Gastroesophageal sphincter (tissue), 3 donors: ENCODE results near the gene HMGN1.

Source experiments
- EP300 ChIP-seq: sonication (generic); formaldehyde crosslinking; IDR thresholded peaks from one replicate; pipeline ENCODE4 v1.6.1; 2017; ENCODE audit warnings: antibody characterized with exemption, mild to moderate bottlenecking
- POLR2A ChIP-seq, 2 donors: fragments of 450-650 bp; IDR thresholded peaks; one replicate each; pipeline ENCODE4 v1.6.1; 2017; ENCODE audit warnings: antibody characterized with exemption in 2 of 2, mild to moderate bottlenecking in 2 of 2, moderate library complexity in 1 of 2
- POLR2AphosphoS5 ChIP-seq: sonication (generic); formaldehyde crosslinking; IDR thresholded peaks from one replicate; pipeline ENCODE4 v1.6.1; 2017; ENCODE audit warnings: antibody characterized with exemption
- TF ChIP-seq, protein P1 (sequence below), 4 experiments: fragments of 200-600 bp in 2 of 4; fragments of 450-650 bp in 2 of 4; sonication (generic) in 1 of 4; IDR thresholded peaks; one replicate each; pipeline ENCODE4 v1.5.1; 2017 to 2019; ENCODE audit warnings: antibody characterized with exemption in 4 of 4, mild to moderate bottlenecking in 2 of 4, moderate library complexity in 2 of 4

DNA sequence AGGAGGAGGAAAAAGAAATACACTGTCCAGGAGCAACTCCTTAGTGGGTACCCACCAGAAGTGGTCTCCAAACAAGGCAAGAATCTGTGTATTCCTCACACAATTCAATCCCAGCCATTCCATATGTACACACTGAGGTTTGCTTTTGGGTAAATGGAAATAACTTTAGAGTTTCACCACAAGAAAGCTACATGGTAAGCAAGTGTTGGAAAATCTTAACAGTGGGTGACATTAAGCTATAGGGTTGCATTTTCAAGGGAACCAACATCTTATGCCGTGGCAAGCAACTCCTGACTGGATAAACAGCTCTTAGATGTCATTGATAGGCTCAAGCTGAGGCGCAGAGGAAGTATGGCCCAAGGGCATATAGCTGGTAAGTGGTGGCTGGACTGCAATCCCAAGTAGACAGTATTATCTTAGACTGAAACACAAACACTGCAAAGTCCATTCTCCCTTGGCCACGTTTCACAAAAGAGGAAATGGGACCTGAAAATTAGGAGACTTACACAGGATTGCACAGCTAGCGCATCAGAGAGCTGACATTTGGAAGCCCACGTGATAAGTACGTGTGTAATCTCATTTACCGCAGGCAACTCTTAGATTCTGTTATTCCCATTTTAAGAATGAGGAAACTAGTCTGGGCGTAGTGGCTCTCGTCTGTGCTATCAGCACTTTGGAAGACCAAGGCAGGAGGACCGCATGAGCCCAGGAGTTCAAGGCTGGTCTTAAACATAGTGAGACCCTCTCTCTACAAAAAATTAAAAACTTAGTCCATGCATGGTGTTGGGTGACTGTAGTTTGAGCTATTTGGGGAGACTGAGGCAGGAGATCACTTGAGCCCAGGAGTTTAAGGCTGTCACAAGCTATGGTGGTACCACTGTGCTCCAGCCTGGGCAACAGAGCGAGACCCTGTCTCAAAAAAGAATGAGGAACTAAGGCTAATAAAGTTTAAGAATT is 31.5 kb downstream of the HMGN1 start:
- TF ChIP-seq, protein P1, sequence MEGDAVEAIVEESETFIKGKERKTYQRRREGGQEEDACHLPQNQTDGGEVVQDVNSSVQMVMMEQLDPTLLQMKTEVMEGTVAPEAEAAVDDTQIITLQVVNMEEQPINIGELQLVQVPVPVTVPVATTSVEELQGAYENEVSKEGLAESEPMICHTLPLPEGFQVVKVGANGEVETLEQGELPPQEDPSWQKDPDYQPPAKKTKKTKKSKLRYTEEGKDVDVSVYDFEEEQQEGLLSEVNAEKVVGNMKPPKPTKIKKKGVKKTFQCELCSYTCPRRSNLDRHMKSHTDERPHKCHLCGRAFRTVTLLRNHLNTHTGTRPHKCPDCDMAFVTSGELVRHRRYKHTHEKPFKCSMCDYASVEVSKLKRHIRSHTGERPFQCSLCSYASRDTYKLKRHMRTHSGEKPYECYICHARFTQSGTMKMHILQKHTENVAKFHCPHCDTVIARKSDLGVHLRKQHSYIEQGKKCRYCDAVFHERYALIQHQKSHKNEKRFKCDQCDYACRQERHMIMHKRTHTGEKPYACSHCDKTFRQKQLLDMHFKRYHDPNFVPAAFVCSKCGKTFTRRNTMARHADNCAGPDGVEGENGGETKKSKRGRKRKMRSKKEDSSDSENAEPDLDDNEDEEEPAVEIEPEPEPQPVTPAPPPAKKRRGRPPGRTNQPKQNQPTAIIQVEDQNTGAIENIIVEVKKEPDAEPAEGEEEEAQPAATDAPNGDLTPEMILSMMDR (IDR thresholded peaks at IDR 0.05): no peak
- TF ChIP-seq POLR2A (IDR thresholded peaks at IDR 0.05) (no peak), EP300 (no peak), POLR2AphosphoS5 (no peak)
